HUDEP-2 (cell line): ENCODE data around the gene RMDN3.

ENCODE experiments used
- DNase-seq, 76 experiments: peaks; one replicate each; lab custom pipeline; 2025; ENCODE audit not compliant: unreplicated experiment in 76 of 76; lab: John Stamatoyannopoulos, UW

The RMDN3 gene

DNA sequence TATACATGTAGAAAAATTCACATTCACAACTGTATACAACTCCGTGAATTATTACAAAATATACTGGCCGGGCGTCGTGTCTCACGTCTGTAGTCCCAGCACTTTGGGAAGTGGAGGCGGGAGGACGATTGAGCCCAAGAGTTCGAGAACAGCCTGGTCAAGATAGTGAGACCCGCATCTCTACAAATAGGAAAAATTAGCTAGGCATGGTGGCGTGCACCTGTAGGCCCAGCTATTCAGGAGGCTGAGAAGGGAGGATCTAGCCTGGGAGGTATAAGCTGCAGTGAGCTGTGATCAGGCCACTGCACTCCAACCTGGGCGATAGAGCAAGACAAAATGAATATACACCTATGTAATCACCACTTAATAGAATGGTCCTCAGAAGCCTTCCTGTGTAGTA lies 58.8 kb downstream of the RMDN3 start:
- DNase-seq, result no peak

DNA sequence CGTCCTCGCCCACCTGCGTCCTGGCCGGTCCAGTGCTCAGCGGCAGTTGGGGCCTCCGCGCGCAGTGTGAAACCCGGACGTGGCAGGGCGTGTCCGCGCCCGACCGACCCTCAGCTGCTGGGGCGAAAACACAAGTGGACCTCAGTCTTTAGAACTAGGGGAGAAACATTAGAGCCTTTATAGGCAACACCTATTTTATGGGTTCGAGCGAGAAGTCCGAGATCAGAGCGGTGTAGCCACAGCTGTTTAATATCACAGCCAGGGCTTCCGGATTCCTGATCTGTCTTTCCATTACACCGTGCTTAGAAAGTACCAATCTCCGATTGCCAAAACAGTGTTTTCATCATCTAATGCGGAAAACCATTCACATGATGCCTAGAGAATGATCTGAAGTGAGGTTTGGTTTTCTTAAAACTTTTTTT lies 59.6 kb downstream of the RMDN3 start:
- peak in 5 of 76 experiments; percentile 10 to 55 (median 35) for DNase-seq

DNA sequence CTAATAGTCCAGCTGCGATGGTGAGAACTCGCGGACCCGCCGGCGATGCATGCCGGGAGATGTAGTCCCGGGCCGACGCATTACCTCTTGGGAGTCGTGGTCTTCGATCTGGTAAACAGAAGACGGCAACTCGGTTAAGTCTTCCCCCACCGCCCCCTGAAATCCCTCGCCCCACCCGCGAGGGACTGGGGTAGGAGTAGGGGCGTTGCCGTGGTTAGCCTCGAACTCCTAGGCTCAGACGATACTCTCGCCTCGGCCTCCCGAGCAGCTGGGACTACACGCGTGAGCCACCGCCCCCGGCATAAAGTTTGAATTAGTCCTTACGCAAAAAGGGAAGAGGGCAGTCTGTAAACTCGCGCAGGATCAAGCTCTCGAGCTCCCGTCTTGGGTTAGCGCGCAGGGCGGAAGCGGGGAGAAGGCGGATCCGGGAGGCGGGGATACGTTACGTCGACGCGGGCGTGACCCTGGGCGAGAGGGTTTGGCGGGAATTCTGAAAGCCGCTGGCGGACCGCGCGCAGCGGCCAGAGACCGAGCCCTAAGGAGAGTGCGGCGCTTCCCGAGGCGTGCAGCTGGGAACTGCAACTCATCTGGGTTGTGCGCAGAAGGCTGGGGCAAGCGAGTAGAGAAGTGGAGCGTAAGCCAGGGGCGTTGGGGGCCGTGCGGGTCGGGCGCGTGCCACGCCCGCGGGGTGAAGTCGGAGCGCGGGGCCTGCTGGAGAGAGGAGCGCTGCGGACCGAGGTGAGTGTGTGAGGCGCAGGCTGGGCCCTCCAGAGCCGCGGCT lies 60.2 kb downstream of the RMDN3 start, which contains the start of gene RAD51:
RAD51 (plus strand) TSS at position 487 of the 781 bp plus-strand sequence. CDS start 3,585 bp downstream, outside the sequence.
- peak in 74 of 76 experiments; percentile 26 to 91 (median 82) for DNase-seq

DNA sequence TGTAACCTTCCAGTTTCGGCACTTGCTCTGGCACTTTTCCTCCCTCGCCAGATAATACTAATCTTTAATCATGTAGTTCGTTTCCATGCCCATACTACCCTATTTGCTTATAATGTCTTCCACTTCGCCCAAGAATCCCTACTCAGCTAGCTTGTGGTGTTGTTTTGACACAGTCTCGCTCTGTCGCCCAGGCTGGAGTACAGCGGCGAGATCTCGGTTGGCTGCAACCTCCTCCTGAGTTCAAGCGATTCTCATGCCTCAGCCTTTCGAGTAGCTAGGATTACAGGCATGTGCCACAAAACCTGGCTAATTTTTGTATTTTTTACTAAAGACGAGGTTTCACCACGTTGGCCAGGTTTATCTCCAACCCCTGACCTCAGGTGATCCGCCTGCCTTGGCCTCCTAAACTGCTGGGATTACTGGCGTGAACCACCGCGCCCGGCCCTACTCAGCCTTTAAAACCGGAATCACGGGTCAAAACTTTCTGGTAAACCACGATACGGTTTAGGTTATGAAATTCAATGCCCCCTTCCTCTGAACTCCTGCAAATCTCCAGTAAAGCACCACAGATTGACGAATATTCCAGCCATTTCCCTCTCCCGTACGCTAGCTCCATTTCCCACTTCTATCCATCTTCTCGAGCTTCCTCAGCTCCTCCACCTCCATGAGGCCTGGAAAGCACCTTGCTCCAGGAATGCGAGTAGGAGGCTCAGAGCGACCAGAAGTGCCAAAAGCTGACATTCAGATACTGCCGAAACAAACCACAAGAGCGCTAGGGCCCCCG lies 61.0 kb downstream of the RMDN3 start:
- no peak for DNase-seq

DNA sequence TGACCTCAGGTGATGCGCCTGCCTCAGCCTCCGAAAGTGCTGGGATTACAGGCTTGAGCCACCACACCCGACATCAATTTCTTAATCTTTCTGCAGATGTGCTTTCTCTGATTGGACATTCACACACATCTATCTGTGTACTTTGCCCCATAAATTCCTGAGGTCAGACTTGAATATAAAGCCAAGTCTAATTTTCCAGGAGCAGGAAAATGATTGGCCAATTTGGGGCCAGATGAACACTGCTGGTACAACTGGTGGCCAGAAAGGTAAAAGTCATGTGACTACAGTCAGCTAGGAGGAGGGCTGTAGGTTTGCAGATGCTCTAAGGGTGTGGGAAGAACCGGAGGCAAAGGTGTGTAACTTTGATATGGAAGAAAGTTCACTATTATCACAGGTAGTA lies 63.3 kb downstream of the RMDN3 start:
- DNase-seq, result no peak

DNA sequence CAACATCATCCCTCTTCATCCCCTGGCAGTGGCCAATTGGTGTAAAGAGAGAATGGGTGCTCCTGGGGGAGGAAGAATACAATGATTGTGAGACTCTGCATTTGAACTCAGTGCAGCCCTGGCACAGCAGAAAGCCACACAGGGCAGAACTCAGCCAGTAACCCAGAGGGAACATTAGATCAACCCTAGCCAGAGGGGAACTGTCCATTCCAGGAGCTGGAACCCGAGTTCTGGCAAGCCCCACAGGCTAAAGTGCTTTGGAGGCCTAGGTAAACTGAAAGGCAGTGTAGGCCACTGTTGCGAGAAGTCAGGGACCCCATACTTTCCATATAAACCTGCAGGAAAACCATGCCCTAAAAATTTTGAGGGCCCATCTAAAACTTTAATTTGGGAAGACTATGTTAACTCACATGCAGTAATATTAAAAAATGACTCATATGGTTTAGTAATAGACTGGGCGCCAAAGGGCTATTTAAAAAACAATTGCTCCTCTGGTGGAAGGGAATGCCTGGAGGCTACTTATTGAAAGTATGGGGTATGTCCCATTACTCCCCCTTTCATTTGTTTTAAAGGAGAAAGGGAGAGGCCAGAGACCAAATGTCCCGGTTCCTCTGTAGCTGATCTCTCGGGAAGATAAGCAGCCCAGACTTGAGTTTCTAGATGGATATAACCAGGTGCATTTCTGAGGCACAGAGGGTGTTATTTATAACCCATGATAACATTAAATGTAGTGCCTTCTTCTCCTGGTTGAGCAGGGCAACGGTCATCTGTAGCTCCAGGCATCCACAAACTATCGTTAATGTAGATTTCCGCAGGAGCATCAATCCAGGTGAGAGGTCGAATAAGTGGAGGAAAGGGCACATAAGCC lies 65.9 kb downstream of the RMDN3 start:
- DNase-seq, result no peak
